Ramos (cell line): ENCODE data around the gene ADRA2C.

Source experiments
- in situ Hi-C: fragments of 300-500 bp; cut with MboI; formaldehyde crosslinking; loops from one replicate; pipeline ENCODE4 v1.14.3; 2022; ENCODE audit warnings: low sequenced_read_pairs; ENCODE audit not compliant: unreplicated experiment

Gene ADRA2C

GRCh38 chr4:3756343-3757059, 9.7 kb upstream of the ADRA2C start:
- in situ Hi-C loops = no loop called here

- in situ Hi-C loops = no loop called here
Measured at GRCh38 chr4:3759236-3759635, 6.9 kb upstream of the ADRA2C start.

GRCh38 chr4:3760346-3760745, 5.8 kb upstream of the ADRA2C start:
- in situ Hi-C loops = no loop called here

GRCh38 chr4:3760841-3761240, 5.3 kb upstream of the ADRA2C start:
- in situ Hi-C loops = no loop called here

- in situ Hi-C loops = no loop called here
Measured at GRCh38 chr4:3762264-3762663, 3.9 kb upstream of the ADRA2C start.

GRCh38 chr4:3762753-3763549, 3.2 kb upstream of the ADRA2C start:
- in situ Hi-C loops = no loop called here

- in situ Hi-C loops = no loop called here
Measured at GRCh38 chr4:3765271-3766035, 732 bp upstream of the ADRA2C start.

- in situ Hi-C loops = no loop called here
Measured at GRCh38 chr4:3766785-3767569, 792 bp downstream of the ADRA2C start.

GRCh38 chr4:3767570-3768288, 1.5 kb downstream of the ADRA2C start:
- in situ Hi-C loops = no loop called here

GRCh38 chr4:3768842-3769641, 2.9 kb downstream of the ADRA2C start:
- in situ Hi-C loops = no loop called here

GRCh38 chr4:3769642-3770184, 3.5 kb downstream of the ADRA2C start:
- in situ Hi-C loops = no loop called here

GRCh38 chr4:3770323-3771163, 4.4 kb downstream of the ADRA2C start:
- in situ Hi-C loops = no loop called here

- in situ Hi-C loops = no loop called here
Measured at GRCh38 chr4:3771164-3771809, 5.1 kb downstream of the ADRA2C start.

GRCh38 chr4:3771939-3772495, 5.8 kb downstream of the ADRA2C start:
- in situ Hi-C loops = no loop called here

- in situ Hi-C loops = no loop called here
Measured at GRCh38 chr4:3772632-3773031, 6.4 kb downstream of the ADRA2C start.

- in situ Hi-C loops = no loop called here
Measured at GRCh38 chr4:3773552-3774001, 7.4 kb downstream of the ADRA2C start.
